ENCODE measurements around the gene PDGFA. TPM values are rescaled to one million over a fixed set of nuclear protein-coding genes. Genes with fewer than 3 reads are reported as not detected.

Gene PDGFA
- total and polyA plus RNA-seq, 12 donors = 2.9 to 28.6 (median 13.6) TPM

- H3K36me3 ChIP-seq (replicated peaks in 1 of 2) = no peaks in the 10 kb centered on the region
- no peaks in the 10 kb centered on the region for H3K9me3 ChIP-seq (replicated peaks in 1 of 3)
- peaks cover 3% of the 10 kb centered on the region for H3K27me3 ChIP-seq
- 80 to 100% (median 87%) methylated on average over 1 to 6 of the region's 6 CpGs for WGBS, 4 donors
- H3K4me1 ChIP-seq (replicated peaks in 1 of 2) = peaks cover 0 to 6% of the 10 kb centered on the region in 2 donors
- intact Hi-C loops (cut with DNase I) = loop anchor here in 1 of 2 donors (10.0 kb wide), 1 partner anchor 65 kb away; no protein-coding TSS in a partner anchor
- TF ChIP-seq CTCF (IDR thresholded peaks at IDR 0.05) = no peak
- TF ChIP-seq POLR2A (IDR thresholded peaks at IDR 0.05) = no peak
- peak overlapping the region in 1 of 5 donors; percentile 77 for H3K27ac ChIP-seq
- DNase-seq = peak in 1 of 7 donors; percentile 4
- H3K4me3 ChIP-seq = no peak overlapping the region
Measured at GRCh38 chr7:459584-460373, 59.9 kb downstream of the PDGFA start.

- no peak overlapping the region for H3K4me3 ChIP-seq
- H3K4me1 ChIP-seq (replicated peaks in 1 of 2) = peaks cover 0 to 6% of the 10 kb centered on the region in 2 donors
- H3K27me3 ChIP-seq = peaks cover 6% of the 10 kb centered on the region
- no peak for TF ChIP-seq POLR2A (IDR thresholded peaks at IDR 0.05)
- no peak for TF ChIP-seq CTCF (IDR thresholded peaks at IDR 0.05)
- H3K9me3 ChIP-seq (replicated peaks in 1 of 3) = no peaks in the 10 kb centered on the region
- peak in 1 of 7 donors; percentile 5 for DNase-seq
- H3K27ac ChIP-seq = no peak overlapping the region
- H3K36me3 ChIP-seq (replicated peaks in 1 of 2) = no peaks in the 10 kb centered on the region
- intact Hi-C loops (cut with DNase I) = no loop called here
- WGBS, 4 donors = 96 to 100% (median 98%) methylated on average over 5 to 9 of the region's 9 CpGs
Measured at GRCh38 chr7:458511-459245, 61.0 kb downstream of the PDGFA start.

- H3K36me3 ChIP-seq (replicated peaks in 1 of 2) = no peaks in the 10 kb centered on the region
- no peak overlapping the region for H3K4me3 ChIP-seq
- H3K9me3 ChIP-seq (replicated peaks in 1 of 3) = no peaks in the 10 kb centered on the region
- TF ChIP-seq CTCF (IDR thresholded peaks at IDR 0.05) (no peak), POLR2A (IDR thresholded peaks at IDR 0.05) (no peak)
- peaks cover 14% of the 10 kb centered on the region for H3K27me3 ChIP-seq
- peak in 1 of 7 donors; percentile 9 for DNase-seq
- peaks cover 0 to 6% of the 10 kb centered on the region in 2 donors for H3K4me1 ChIP-seq (replicated peaks in 1 of 2)
- intact Hi-C loops (cut with DNase I) = no loop called here
- 86 to 92% (median 89%) methylated on average over 23 to 30 of the region's 30 CpGs for WGBS, 4 donors
- no peak overlapping the region for H3K27ac ChIP-seq
Measured at GRCh38 chr7:457814-458510, 61.7 kb downstream of the PDGFA start.
